Stimulated activated CD4-positive, alpha-beta T cell treated with anti-CD3 and anti-CD28 coated beads, Interleukin-12 subunit alpha, Interleukin-12 subunit beta, amount 100 ng/mL, for 24 hours (primary cell): ENCODE measurements around the gene RALGAPA1.
"Not testable (repeated sequence)": the region's sequence is repeated elsewhere in the genome, so short reads cannot be mapped to it uniquely, and the experiment has no call there.

Experiments
- DNase-seq, 2 experiments: peaks; one replicate each; pipeline ENCODE4 v3.0.0-alpha.2; 2020; ENCODE audit warnings: low read depth in 2 of 2

The RALGAPA1 gene

GRCh38 chr14:35808638-35809563, at the start of gene RALGAPA1:
Gene RALGAPA1, minus strand, starts transcription at chr14:35809295. Its CDS starts 460 bp downstream, at chr14:35808835.
- DNase-seq: peak; percentile 81 to 84

DNA sequence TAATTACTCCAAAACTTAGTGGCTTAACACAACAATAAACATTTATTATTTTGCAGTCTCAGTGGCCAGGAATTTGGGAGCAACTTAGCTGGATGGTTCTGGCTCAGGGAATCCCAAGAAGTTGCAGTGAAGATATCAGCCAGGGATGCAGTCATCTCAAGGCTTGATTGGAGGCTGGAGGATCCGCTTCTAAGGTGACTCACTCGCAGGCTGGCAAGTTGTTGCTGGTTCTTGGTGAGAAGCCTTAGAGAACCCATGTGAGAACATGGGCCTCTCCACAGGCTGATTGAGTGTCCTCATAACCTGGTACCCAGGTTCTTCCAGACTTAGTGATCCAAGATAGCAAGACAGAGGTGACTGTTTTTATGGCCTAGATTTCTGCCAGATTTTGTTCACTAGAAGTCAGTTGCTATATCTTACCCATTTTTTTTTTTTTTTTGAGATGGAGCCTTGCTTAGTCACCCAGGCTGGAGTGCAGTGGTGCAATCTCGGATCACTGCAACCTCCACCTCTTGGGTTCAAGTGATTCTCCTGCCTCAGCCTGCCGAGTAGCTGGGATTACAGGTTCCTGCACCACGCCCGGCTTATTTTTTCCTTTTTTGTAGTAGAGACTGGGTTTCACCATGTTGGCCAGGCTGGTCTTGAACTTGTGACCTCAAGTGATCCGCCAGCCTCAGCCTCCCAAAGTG, 49.6 kb upstream of the RALGAPA1 start:
- DNase-seq: no peak

GRCh38 chr14:35855876-35856481, 46.9 kb upstream of the RALGAPA1 start:
- DNase-seq: no peak

- no peak for DNase-seq
These were observed 45.7 kb upstream of the RALGAPA1 start for GRCh38 chr14:35854696-35855270.

DNA sequence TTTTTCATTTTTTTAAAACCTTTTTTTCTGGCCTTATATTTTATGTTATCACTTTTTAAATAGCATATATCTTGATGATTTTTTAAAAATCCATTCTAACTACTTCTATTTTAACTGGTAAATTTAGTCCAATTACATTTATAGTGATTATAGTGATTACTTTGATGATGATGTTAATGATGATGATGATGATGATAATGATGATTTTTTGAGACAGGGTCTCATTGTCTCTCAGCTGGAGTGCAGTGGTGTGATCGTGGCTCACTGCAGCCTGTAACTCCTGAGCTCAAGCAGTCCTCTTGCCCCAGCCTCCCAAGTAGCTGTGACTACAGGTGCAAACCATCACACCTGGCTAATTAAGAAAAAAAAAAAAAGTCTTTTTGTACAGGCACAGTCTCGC, 44.1 kb upstream of the RALGAPA1 start:
- DNase-seq: no peak

DNA sequence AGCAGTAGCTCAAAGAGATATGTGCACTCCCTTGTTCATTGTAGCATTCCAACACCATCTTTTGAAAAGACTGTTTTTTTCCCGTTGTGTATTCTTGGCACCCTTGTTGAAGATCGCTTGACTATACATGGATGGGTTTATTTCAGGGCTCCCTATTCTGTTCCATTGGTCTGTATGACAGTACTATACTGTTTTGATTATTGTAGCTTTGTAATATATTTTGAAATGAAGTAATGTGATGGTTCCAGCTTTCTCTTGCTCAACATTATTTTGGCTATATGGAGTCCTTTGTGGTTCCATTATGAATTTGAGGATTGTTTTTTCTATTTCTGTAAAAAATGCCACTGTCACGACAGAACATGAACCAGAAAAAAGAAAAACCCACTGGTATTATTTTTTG, 42.7 kb upstream of the RALGAPA1 start:
- DNase-seq: no peak

DNA sequence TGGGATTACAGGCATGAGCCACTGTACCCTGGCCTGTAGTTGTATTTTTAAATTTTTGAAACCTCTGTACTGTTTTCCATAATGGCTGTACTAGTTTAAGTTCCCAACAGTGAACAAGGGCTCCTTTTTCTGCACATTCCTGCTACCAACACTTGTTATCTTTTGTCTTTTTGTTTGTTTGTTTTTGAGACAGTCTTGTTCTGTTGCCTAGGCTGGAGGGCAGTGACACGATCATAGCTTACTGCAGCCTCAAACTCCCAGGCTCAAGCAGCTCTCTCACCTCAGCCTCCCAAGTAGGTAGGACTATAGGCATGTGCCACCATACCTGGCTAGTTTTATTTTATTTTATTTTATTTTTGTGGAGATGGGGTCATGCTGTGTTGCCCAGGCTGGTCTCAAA, 40.0 kb upstream of the RALGAPA1 start:
- no peak for DNase-seq

- no peak for DNase-seq
These were observed 38.5 kb upstream of the RALGAPA1 start for GRCh38 chr14:35847636-35848035.

GRCh38 chr14:35844494-35844893, 35.4 kb upstream of the RALGAPA1 start:
- DNase-seq: no peak

GRCh38 chr14:35842245-35842644, 33.1 kb upstream of the RALGAPA1 start:
- not testable (repeated sequence) for DNase-seq

DNA sequence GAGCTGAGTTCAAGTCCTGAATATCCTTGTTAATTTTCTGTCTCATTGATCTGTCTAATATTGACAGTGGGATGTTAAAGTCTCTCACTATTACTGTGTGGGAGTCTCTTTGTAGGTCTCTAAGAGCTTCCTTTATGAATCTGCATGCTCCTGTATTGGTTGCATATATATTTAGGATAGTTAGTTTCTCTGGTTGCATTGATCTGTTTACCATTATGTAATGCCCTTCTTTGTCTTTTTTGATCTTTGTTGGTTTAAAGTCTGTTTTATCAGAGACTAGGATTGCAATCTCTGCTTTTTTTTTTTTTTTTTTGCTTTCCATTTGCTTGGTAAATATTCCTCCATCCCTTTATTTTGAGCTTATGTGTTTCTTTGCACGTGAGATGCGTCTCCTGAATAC, 32.6 kb upstream of the RALGAPA1 start:
- DNase-seq: not testable (repeated sequence)

DNA sequence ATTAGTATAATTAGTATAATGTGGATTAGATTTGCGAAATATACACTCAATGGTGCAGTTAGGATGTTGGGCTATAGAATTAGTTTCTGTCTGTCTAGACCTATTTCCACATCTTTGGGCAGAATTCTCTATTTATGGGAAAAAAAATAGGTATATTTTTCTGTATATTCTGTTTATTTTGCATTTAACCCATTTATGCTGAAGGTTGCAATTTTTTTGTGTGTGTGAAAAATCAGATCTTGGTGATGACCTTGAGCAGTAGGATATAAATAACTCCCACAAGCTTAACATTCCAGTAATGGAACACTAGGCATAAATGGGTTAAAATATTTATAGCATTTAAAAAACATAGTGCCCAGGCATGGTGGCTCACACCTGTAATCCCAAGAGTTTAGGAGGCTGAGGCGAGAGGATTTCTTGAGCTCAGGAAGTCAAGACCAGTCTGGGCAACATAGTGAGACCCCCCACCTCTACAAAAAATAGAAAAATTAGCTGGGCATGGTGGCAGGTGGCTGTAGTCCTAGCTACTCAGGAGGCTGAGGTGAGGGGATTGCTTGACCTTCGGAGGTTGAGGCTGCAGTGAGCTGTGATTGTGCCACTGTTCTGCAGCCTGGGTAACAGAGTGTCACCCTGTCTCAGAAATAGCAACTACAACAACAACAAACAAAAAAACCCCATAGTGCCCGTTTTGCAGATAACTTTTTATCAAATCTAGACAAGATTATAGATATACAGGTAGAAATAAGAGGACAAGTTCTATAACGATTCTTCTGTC, 26.3 kb upstream of the RALGAPA1 start:
- DNase-seq: no peak

- DNase-seq: no peak
These were observed 20.4 kb upstream of the RALGAPA1 start for GRCh38 chr14:35829449-35829848.

- DNase-seq: no peak
These were observed 18.8 kb upstream of the RALGAPA1 start for GRCh38 chr14:35827678-35828472.

DNA sequence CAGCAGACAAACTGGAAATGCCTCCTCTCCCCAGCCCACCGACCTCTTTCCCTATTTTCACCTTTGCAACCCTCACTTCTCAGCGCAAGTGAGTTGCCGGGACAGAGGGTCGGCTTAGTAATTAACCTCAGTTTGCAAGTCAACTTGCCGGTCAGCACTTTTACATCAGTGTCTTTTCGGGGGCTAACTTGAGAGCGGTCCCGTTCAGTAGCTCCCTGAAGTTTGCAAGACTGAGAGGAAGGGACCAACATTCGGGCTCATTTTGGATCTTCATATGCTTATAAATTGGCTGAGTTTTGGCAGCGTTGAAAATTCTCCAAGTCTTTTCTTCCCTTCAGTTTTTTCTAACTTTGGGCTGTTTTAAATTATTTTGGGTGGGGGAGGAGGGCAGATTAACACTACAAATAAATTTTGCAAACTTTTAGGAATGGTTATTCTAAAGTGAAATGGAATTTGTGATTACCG, 17.9 kb upstream of the RALGAPA1 start:
- DNase-seq: no peak

GRCh38 chr14:35826218-35826951, 17.3 kb upstream of the RALGAPA1 start, which contains the start of gene BRMS1L:
Gene BRMS1L, plus strand, starts transcription at chr14:35826338. Its CDS starts 179 bp downstream, at chr14:35826517.
- peak; percentile 93 to 96 for DNase-seq

DNA sequence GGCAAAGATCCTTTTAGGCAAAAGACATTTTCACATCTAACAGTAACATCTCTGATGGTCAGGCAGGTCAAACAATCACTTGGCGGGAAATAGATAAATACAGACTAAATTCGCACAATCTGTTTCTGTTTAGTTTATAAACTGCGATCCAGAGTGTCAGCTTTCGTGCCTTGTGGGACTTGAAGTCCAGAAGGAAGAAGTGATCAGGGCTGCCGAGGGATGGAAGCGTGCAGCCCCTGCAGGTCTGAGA, 16.8 kb upstream of the RALGAPA1 start:
- no peak for DNase-seq

- DNase-seq: not testable (repeated sequence)
These were observed 15.5 kb upstream of the RALGAPA1 start for GRCh38 chr14:35824446-35825165.

DNA sequence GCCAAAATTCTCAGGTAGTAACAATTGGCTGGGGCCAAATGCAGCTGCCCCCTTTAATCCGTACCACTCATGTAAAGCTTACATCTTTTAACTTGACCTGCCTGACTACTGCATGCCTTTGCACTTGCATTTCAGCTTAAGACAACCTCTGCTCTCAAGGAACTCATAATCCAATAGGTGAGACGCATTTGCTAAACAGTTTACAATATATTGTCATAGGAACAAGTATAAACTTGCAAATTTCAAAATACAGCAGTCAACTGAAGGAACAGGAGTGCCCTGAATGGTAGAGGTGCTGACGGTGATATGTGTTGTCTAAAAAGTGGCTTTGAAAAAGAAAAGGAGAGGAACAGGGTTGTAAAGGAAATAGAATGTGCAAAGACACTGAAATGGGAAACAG, 13.4 kb upstream of the RALGAPA1 start:
- DNase-seq: no peak
